Mesenchymal stem cell (in vitro differentiated cells and primary cell): Measurements from ENCODE around the gene FUT9.

Source experiments
- DNase-seq: peaks from one replicate; pipeline ENCODE4 v3.0.0-alpha.2; 2013
- H2AFZ ChIP-seq: one replicate; pipeline ENCODE4 v1.6.1; 2013; ENCODE audit warnings: low read depth, mild to moderate bottlenecking, control low read depth, inconsistent platforms, low read length, moderate library complexity
- H2AK5ac ChIP-seq: 2 replicates; pipeline ENCODE4 v1.6.1; 2013; ENCODE audit warnings: low read length, moderate library complexity, mild to moderate bottlenecking, inconsistent platforms; ENCODE audit not compliant: severe bottlenecking
- H2BK120ac ChIP-seq: one replicate; pipeline ENCODE4 v1.6.1; 2013; ENCODE audit warnings: low read depth, mild to moderate bottlenecking, inconsistent platforms, low read length, moderate library complexity
- H2BK12ac ChIP-seq, 2 experiments: one replicate each; pipeline ENCODE4 v1.6.1; 2013; ENCODE audit warnings: inconsistent platforms in 2 of 2, low read length in 2 of 2, mild to moderate bottlenecking in 2 of 2, moderate library complexity in 2 of 2, control low read depth in 1 of 2
- H2BK15ac ChIP-seq: one replicate; pipeline ENCODE4 v1.6.1; 2013; ENCODE audit warnings: mild to moderate bottlenecking, low read depth, inconsistent platforms; ENCODE audit not compliant: poor library complexity, severe bottlenecking
- H2BK5ac ChIP-seq: 2 replicates; pipeline ENCODE4 v1.6.1; 2013; ENCODE audit warnings: low read depth, mild to moderate bottlenecking, low read length, control low read depth, inconsistent platforms; ENCODE audit not compliant: poor library complexity, severe bottlenecking
- H3K14ac ChIP-seq, 2 experiments: one replicate each; pipeline ENCODE4 v1.6.1; 2013; ENCODE audit warnings: inconsistent platforms in 2 of 2, low read length in 2 of 2, control low read depth in 1 of 2, mild to moderate bottlenecking in 1 of 2, moderate library complexity in 1 of 2
- H3K18ac ChIP-seq, 2 experiments: one replicate each; pipeline ENCODE4 v1.6.1; 2013; ENCODE audit warnings: inconsistent platforms in 2 of 2, low read length in 2 of 2, control low read depth in 1 of 2, low read depth in 1 of 2, mild to moderate bottlenecking in 1 of 2
- H3K23ac ChIP-seq, 2 experiments: one replicate each; pipeline ENCODE4 v1.6.1; 2013; ENCODE audit warnings: inconsistent platforms in 2 of 2, low read length in 2 of 2, mild to moderate bottlenecking in 2 of 2, moderate library complexity in 2 of 2, control low read depth in 1 of 2
- H3K27ac ChIP-seq: 2 replicates; pipeline ENCODE4 v1.5.1; 2013; ENCODE audit warnings: mild to moderate bottlenecking, moderate library complexity, low read length, control low read depth, inconsistent platforms; ENCODE audit not compliant: poor library complexity, severe bottlenecking
- H3K27me3 ChIP-seq, 2 experiments: 2 replicates each; pipeline versions ENCODE4 v1.6.1 to v1.7.0; 2013; ENCODE audit warnings: low read length in 2 of 2, mild to moderate bottlenecking in 2 of 2, moderate library complexity in 2 of 2, control low read depth in 1 of 2, inconsistent platforms in 1 of 2; ENCODE audit not compliant: control insufficient read depth in 1 of 2, insufficient read depth in 1 of 2
- H3K36me3 ChIP-seq, 2 experiments: 2 replicates each; pipeline versions ENCODE4 v1.6.1 to v1.7.0; 2013; ENCODE audit warnings: low read length in 2 of 2, control low read depth in 1 of 2, inconsistent platforms in 1 of 2, low read depth in 1 of 2, mild to moderate bottlenecking in 1 of 2; ENCODE audit not compliant: insufficient read depth in 2 of 2, control insufficient read depth in 1 of 2
- H3K4ac ChIP-seq, 2 experiments: one replicate each; pipeline ENCODE4 v1.6.1; 2013; ENCODE audit warnings: inconsistent platforms in 2 of 2, low read length in 2 of 2, mild to moderate bottlenecking in 2 of 2, moderate library complexity in 2 of 2, control low read depth in 1 of 2, low read depth in 1 of 2
- H3K4me1 ChIP-seq: 2 replicates; pipeline ENCODE4 v1.6.1; 2013; ENCODE audit warnings: low read depth, low read length, control low read depth; ENCODE audit not compliant: control insufficient read depth, insufficient read depth
- H3K4me2 ChIP-seq: 2 replicates; pipeline ENCODE4 v1.6.1; 2013; ENCODE audit warnings: low read length, mild to moderate bottlenecking, inconsistent platforms; ENCODE audit not compliant: poor library complexity, severe bottlenecking
- H3K4me3 ChIP-seq, 2 experiments: 2 replicates each; pipeline versions ENCODE4 v1.5.1 to v1.7.0; 2013; ENCODE audit warnings: low read length in 2 of 2, mild to moderate bottlenecking in 2 of 2, control low read depth in 1 of 2, low read depth in 1 of 2; ENCODE audit not compliant: insufficient read depth in 1 of 2
- H3K79me1 ChIP-seq: replicated peaks from 2 replicates; pipeline ENCODE4 v1.6.1; 2013; ENCODE audit warnings: mild to moderate bottlenecking, control low read depth, low read length, inconsistent platforms; ENCODE audit not compliant: poor library complexity, severe bottlenecking
- H3K9ac ChIP-seq: 2 replicates; pipeline ENCODE4 v1.7.0; 2013; ENCODE audit warnings: mild to moderate bottlenecking, low read length, moderate library complexity
- H3K9me3 ChIP-seq: 2 replicates; pipeline ENCODE4 v1.7.0; 2013; ENCODE audit warnings: mild to moderate bottlenecking, low read length; ENCODE audit not compliant: control insufficient read depth
- H4K8ac ChIP-seq: one replicate; pipeline ENCODE4 v1.6.1; 2013; ENCODE audit warnings: inconsistent platforms, mild to moderate bottlenecking, low read length, moderate library complexity
- H4K91ac ChIP-seq: one replicate; pipeline ENCODE4 v1.6.1; 2013; ENCODE audit warnings: mild to moderate bottlenecking, low read length, inconsistent platforms
- WGBS: methylation state at CpG from one replicate; pipeline ENCODE4 v1.1.7; 2013; ENCODE audit warnings: mixed read lengths; 5-methylcytosine and 5-hydroxymethylcytosine counted together

FUT9 gene

DNA sequence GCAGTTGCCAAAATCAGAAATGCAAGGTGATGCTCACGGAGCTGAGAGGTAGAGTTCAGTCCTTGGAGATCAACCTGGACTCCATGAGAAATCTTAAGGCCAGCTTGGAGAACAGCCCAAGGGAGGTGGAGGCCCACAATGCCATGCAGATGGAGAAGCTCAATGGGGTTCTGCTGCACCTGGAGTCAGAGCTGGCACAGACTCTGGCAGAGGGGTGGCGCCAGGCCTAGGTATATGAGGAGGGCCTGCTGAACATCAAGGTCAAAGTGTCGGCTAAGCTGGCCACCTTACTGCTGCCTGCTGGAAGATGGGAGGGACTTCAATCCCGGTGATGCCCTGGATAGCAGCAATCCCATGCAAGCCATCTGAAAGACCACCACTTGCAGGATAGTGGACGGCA, 23.9 kb upstream of the FUT9 start:
- H3K36me3 ChIP-seq: no peaks in the 10 kb centered on the region
- no peak overlapping the region for H3K4me3 ChIP-seq
- H2AFZ ChIP-seq: no peak overlapping the region
- no peak overlapping the region for H3K27ac ChIP-seq
- H3K9me3 ChIP-seq: peaks cover 51% of the 10 kb centered on the region
- no peak overlapping the region for H2BK120ac ChIP-seq
- H2BK5ac ChIP-seq: no peak overlapping the region
- 81% methylated on average over 5 of the region's 5 CpGs for WGBS
- H3K14ac ChIP-seq: no peak overlapping the region
- H3K79me1 ChIP-seq: no peaks in the 10 kb centered on the region
- H2AK5ac ChIP-seq: no peak overlapping the region
- no peaks in the 10 kb centered on the region for H3K27me3 ChIP-seq
- no peak overlapping the region for H2BK15ac ChIP-seq
- no peak overlapping the region for H4K8ac ChIP-seq
- no peak overlapping the region for H3K9ac ChIP-seq
- no peak for DNase-seq
- no peak overlapping the region for H3K4me2 ChIP-seq
- no peaks in the 10 kb centered on the region for H3K4me1 ChIP-seq
- no peak overlapping the region for H2BK12ac ChIP-seq
- H3K23ac ChIP-seq: no peak overlapping the region
- no peak overlapping the region for H3K18ac ChIP-seq
- H4K91ac ChIP-seq: no peak overlapping the region
- H3K4ac ChIP-seq: no peak overlapping the region

DNA sequence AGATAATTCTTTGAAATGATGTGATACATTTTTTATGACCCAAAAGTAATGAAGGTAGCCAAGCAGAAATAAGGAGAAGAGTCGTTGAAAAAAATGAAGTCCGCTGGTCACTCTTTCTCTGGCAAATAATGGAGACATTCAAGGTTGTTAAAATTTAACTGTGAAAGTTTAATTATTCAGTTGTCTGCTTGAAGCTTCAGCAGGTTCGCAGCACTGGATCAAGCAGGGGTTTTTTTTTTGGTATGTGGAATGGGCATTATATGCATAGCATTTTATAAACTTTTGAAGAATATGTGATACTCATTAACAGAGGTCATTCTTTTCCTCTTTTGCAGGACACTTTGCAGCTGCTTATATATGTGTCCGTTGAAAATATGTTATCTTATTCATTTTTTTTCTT, 21.6 kb upstream of the FUT9 start:
- WGBS: 72% methylated on average over 2 of the region's 4 CpGs
- no peaks in the 10 kb centered on the region for H3K27me3 ChIP-seq
- no peak overlapping the region for H3K4me2 ChIP-seq
- H3K9me3 ChIP-seq: peaks cover 43% of the 10 kb centered on the region
- H4K91ac ChIP-seq: no peak overlapping the region
- no peak for DNase-seq
- H3K9ac ChIP-seq: no peak overlapping the region
- no peak overlapping the region for H3K27ac ChIP-seq
- no peaks in the 10 kb centered on the region for H3K36me3 ChIP-seq
- no peak overlapping the region for H3K4me3 ChIP-seq
- H3K18ac ChIP-seq: no peak overlapping the region
- H2BK15ac ChIP-seq: no peak overlapping the region
- H4K8ac ChIP-seq: no peak overlapping the region
- no peak overlapping the region for H3K4ac ChIP-seq
- no peaks in the 10 kb centered on the region for H3K79me1 ChIP-seq
- no peak overlapping the region for H2BK12ac ChIP-seq
- H3K14ac ChIP-seq: no peak overlapping the region
- H3K23ac ChIP-seq: no peak overlapping the region
- no peak overlapping the region for H2AK5ac ChIP-seq
- H2BK120ac ChIP-seq: no peak overlapping the region
- H3K4me1 ChIP-seq: no peaks in the 10 kb centered on the region
- H2AFZ ChIP-seq: no peak overlapping the region
- no peak overlapping the region for H2BK5ac ChIP-seq

DNA sequence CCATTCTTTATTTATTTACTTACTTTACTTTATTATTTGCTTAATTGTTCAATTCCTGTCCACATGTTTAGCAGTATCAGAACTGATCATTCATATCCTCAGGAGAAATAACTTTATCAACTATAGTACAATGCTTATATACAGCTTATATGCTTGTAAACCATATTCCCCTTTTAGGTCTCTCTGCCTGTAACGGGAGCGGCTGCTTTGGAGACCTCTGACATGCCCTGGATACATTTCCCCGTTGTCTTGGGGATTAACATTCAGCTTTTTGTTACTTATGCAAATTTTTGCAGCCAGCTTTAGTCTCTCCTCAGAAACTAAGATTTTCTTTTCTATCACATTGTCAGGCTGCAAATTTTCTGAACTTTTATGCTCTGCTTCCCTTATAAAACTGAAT, 17.6 kb upstream of the FUT9 start:
- no peaks in the 10 kb centered on the region for H3K79me1 ChIP-seq
- no peak overlapping the region for H2AK5ac ChIP-seq
- no peak overlapping the region for H3K23ac ChIP-seq
- no peak overlapping the region for H3K14ac ChIP-seq
- H2AFZ ChIP-seq: no peak overlapping the region
- H3K27me3 ChIP-seq: no peaks in the 10 kb centered on the region
- H3K36me3 ChIP-seq: no peaks in the 10 kb centered on the region
- H2BK12ac ChIP-seq: no peak overlapping the region
- H3K18ac ChIP-seq: no peak overlapping the region
- H3K4me3 ChIP-seq: no peak overlapping the region
- no peak overlapping the region for H3K4me2 ChIP-seq
- H3K4ac ChIP-seq: no peak overlapping the region
- no peak overlapping the region for H3K9ac ChIP-seq
- H3K27ac ChIP-seq: no peak overlapping the region
- no peak overlapping the region for H4K91ac ChIP-seq
- 55% methylated on average over 3 of the region's 3 CpGs for WGBS
- no peak overlapping the region for H4K8ac ChIP-seq
- no peaks in the 10 kb centered on the region for H3K4me1 ChIP-seq
- no peak overlapping the region for H2BK120ac ChIP-seq
- no peak overlapping the region for H2BK5ac ChIP-seq
- H3K9me3 ChIP-seq: peaks cover 19% of the 10 kb centered on the region
- DNase-seq: no peak
- H2BK15ac ChIP-seq: no peak overlapping the region

DNA sequence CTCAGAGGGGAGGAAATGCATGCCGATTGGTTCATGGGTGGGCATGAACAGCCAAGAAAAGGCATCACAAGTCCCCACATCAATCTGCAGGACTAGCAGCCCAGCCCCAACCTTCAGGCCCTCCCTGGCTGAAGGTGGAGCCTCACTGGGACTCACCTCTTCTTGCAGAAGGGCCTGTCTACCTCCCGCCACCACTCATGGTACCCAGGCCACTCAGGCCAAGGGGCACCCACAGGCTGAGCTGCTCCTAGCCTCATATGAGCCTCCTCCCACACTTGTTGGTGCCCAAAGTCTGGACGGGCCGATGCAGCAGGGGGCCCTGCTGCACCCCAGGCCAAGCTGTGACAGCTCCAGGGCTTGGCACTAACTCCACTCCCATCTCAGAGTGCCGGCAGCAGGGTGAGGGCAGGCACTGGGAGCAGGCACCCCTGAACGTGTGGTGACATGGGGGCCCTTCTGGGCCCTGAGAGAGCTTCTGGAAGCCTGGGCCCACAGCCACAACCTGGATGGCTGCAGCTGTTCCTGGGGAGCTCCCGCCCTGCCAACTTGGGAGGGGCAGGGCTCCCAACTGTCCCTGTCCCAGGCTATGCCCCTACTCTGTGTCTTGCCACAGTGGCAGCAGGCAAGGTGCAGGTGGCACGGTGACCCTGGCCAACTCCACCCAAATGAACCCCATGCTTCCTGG, 13.7 kb upstream of the FUT9 start:
- Histone ChIP-seq H3K18ac (no peak overlapping the region), H2BK12ac (no peak overlapping the region), H3K4me2 (no peak overlapping the region), H2AFZ (peak overlapping the region; percentile 2), H3K36me3 (no peaks in the 10 kb centered on the region), H4K8ac (no peak overlapping the region), H2BK15ac (no peak overlapping the region), H2AK5ac (no peak overlapping the region), H3K4me3 (peak overlapping the region in 1 of 2 experiments; percentile 12), H3K27ac (no peak overlapping the region), H3K4me1 (no peaks in the 10 kb centered on the region), H3K9me3 (peaks cover 13% of the 10 kb centered on the region), H2BK5ac (no peak overlapping the region), H3K27me3 (no peaks in the 10 kb centered on the region), H3K23ac (no peak overlapping the region), H3K4ac (no peak overlapping the region), H3K9ac (no peak overlapping the region), H3K14ac (no peak overlapping the region), H2BK120ac (no peak overlapping the region), H3K79me1 (no peaks in the 10 kb centered on the region), H4K91ac (no peak overlapping the region)
- no peak for DNase-seq
- WGBS: 81% methylated on average over 8 of the region's 8 CpGs
